H9 (cell line): ENCODE results near the gene TRMT2A. TPM values are rescaled to one million over a fixed set of nuclear protein-coding genes. Genes with fewer than 3 reads are reported as not detected.

Experiments used
- DNase-seq: peaks from one replicate; pipeline ENCODE4 v3.0.0-alpha.2; 2017
- H2AFZ ChIP-seq: one replicate; pipeline ENCODE4 v1.6.1; 2013; ENCODE audit warnings: mild to moderate bottlenecking, low read length, control low read depth, moderate library complexity
- H2AK5ac ChIP-seq: 2 replicates; pipeline ENCODE4 v1.6.1; 2013; ENCODE audit warnings: low read length, control low read depth, mixed read lengths; ENCODE audit not compliant: insufficient read length
- H2BK120ac ChIP-seq: one replicate; pipeline ENCODE4 v1.6.1; 2013; ENCODE audit warnings: low read depth, mild to moderate bottlenecking, low read length, control low read depth, inconsistent platforms; ENCODE audit not compliant: poor library complexity, severe bottlenecking
- H2BK12ac ChIP-seq: 2 replicates; pipeline ENCODE4 v1.6.1; 2013; ENCODE audit warnings: low read length, control low read depth, mixed read lengths, low read depth; ENCODE audit not compliant: insufficient read length
- H2BK15ac ChIP-seq: 2 replicates; pipeline ENCODE4 v1.6.1; 2013; ENCODE audit warnings: low read depth, low read length, control low read depth
- H2BK20ac ChIP-seq: one replicate; pipeline ENCODE4 v1.6.1; 2013; ENCODE audit warnings: low read depth, mild to moderate bottlenecking, low read length, control low read depth, inconsistent platforms; ENCODE audit not compliant: poor library complexity, severe bottlenecking
- H2BK5ac ChIP-seq: 2 replicates; pipeline ENCODE4 v1.6.1; 2013; ENCODE audit warnings: low read length, control low read depth, mixed read lengths; ENCODE audit not compliant: insufficient read length
- H3K14ac ChIP-seq: 2 replicates; pipeline ENCODE4 v1.6.1; 2013; ENCODE audit warnings: low read length, control low read depth; ENCODE audit not compliant: insufficient read depth
- H3K18ac ChIP-seq: 2 replicates; pipeline ENCODE4 v1.6.1; 2013; ENCODE audit warnings: low read depth, mild to moderate bottlenecking, mixed read lengths, low read length, control low read depth; ENCODE audit not compliant: insufficient read length
- H3K23ac ChIP-seq: 2 replicates; pipeline ENCODE4 v1.6.1; 2013; ENCODE audit warnings: low read length, control low read depth, mixed read lengths, low read depth; ENCODE audit not compliant: insufficient read length
- H3K23me2 ChIP-seq: 2 replicates; pipeline ENCODE4 v1.6.1; 2013; ENCODE audit warnings: low read depth, mild to moderate bottlenecking, mixed read lengths, low read length, control low read depth; ENCODE audit not compliant: insufficient read length, poor library complexity, severe bottlenecking
- H3K27ac ChIP-seq: 2 replicates; pipeline ENCODE4 v1.5.1; 2013; ENCODE audit warnings: low read length, control low read depth, mixed read lengths, low read depth; ENCODE audit not compliant: insufficient read length
- H3K27me3 ChIP-seq: 2 replicates; pipeline ENCODE4 v1.6.1; 2013; ENCODE audit warnings: low read length, control low read depth, inconsistent platforms; ENCODE audit not compliant: insufficient read depth
- H3K4ac ChIP-seq: 2 replicates; pipeline ENCODE4 v1.6.1; 2013; ENCODE audit warnings: low read depth, mild to moderate bottlenecking, control low read depth, inconsistent platforms, low read length, moderate library complexity
- H3K4me1 ChIP-seq: 2 replicates; pipeline ENCODE4 v1.6.1; 2013; ENCODE audit warnings: low read length, control low read depth, inconsistent platforms; ENCODE audit not compliant: insufficient read depth
- H3K4me2 ChIP-seq: 2 replicates; pipeline ENCODE4 v1.6.1; 2013; ENCODE audit warnings: low read length, control low read depth, mixed read lengths; ENCODE audit not compliant: insufficient read length, insufficient read depth
- H3K56ac ChIP-seq: 2 replicates; pipeline ENCODE4 v1.6.1; 2013; ENCODE audit warnings: low read depth, mild to moderate bottlenecking, mixed read lengths, low read length, control low read depth; ENCODE audit not compliant: insufficient read length
- H3K79me1 ChIP-seq: 2 replicates; pipeline ENCODE4 v1.6.1; 2013; ENCODE audit warnings: low read depth, mild to moderate bottlenecking, moderate library complexity, low read length, control low read depth, inconsistent platforms; ENCODE audit not compliant: insufficient read depth, poor library complexity, severe bottlenecking
- H3K79me2 ChIP-seq: 2 replicates; pipeline ENCODE4 v1.6.1; 2013; ENCODE audit warnings: low read length, control low read depth, inconsistent platforms; ENCODE audit not compliant: insufficient read depth
- H3K9ac ChIP-seq: 2 replicates; pipeline ENCODE4 v1.6.1; 2013; ENCODE audit warnings: low read length, control low read depth, mixed read lengths; ENCODE audit not compliant: insufficient read length; ENCODE audit errors: extremely low read depth
- H3K9me3 ChIP-seq: one replicate; pipeline ENCODE4 v1.6.1; 2013; ENCODE audit warnings: low read depth, low read length, inconsistent platforms; ENCODE audit not compliant: control insufficient read depth
- H3T11ph ChIP-seq: one replicate; pipeline ENCODE4 v1.6.1; 2013; ENCODE audit warnings: mild to moderate bottlenecking, low read length, control low read depth, inconsistent platforms
- H4K20me1 ChIP-seq: one replicate; pipeline ENCODE4 v1.6.1; 2013; ENCODE audit not compliant: control insufficient read depth, insufficient read length, insufficient read depth
- H4K5ac ChIP-seq: 2 replicates; pipeline ENCODE4 v1.6.1; 2013; ENCODE audit warnings: low read depth, mild to moderate bottlenecking, mixed read lengths, low read length, control low read depth; ENCODE audit not compliant: insufficient read length
- H4K8ac ChIP-seq: replicated peaks from 2 replicates; pipeline ENCODE4 v1.6.1; 2013; ENCODE audit warnings: low read length, control low read depth, mixed read lengths, low read depth; ENCODE audit not compliant: insufficient read length
- H4K91ac ChIP-seq: 2 replicates; pipeline ENCODE4 v1.6.1; 2013; ENCODE audit warnings: low read depth, mild to moderate bottlenecking, moderate library complexity, mixed read lengths, low read length, control low read depth; ENCODE audit not compliant: insufficient read length
- H3K27ac Mint-ChIP-seq, 3 experiments: 2 replicates in 2 of 3; 3 replicates in 1 of 3; pipeline ENCODE4 v1.8.0; 2020 to 2021; ENCODE audit warnings: mixed read lengths in 3 of 3, mild to moderate bottlenecking in 1 of 3, moderate library complexity in 1 of 3
- H3K27me3 Mint-ChIP-seq: 2 replicates; pipeline ENCODE4 v1.8.0; 2021; ENCODE audit warnings: low read depth, mild to moderate bottlenecking, moderate library complexity, mixed read lengths
- H3K36me3 Mint-ChIP-seq, 3 experiments: 2 replicates in 2 of 3; 3 replicates in 1 of 3; pipeline ENCODE4 v1.8.0; 2020 to 2021; ENCODE audit warnings: low read depth in 3 of 3, mixed read lengths in 3 of 3; ENCODE audit not compliant: insufficient read depth in 1 of 3
- H3K4me1 Mint-ChIP-seq, 2 experiments: 2 replicates each; pipeline ENCODE4 v1.8.0; 2020; ENCODE audit warnings: mixed read lengths in 2 of 2
- H3K4me3 Mint-ChIP-seq, 2 experiments: 2 replicates in 1 of 2; 3 replicates in 1 of 2; pipeline ENCODE4 v1.8.0; 2020 to 2021; ENCODE audit warnings: mild to moderate bottlenecking in 2 of 2, mixed read lengths in 2 of 2, moderate library complexity in 1 of 2
- H3K9me3 Mint-ChIP-seq, 2 experiments: 2 replicates in 1 of 2; 3 replicates in 1 of 2; pipeline ENCODE4 v1.8.0; 2020; ENCODE audit warnings: mild to moderate bottlenecking in 2 of 2, mixed read lengths in 2 of 2, moderate library complexity in 1 of 2
- CTCF ChIP-seq: fragments of 200-600 bp; sonication (generic); conservative IDR thresholded peaks from 3 replicates; pipeline ENCODE4 v1.8.0; 2021; ENCODE audit warnings: antibody characterized with exemption, mild to moderate bottlenecking
- WGBS: extraction: QIAGEN DNeasy Blood & Tissue Kit; methylation state at CpG from one replicate; pipeline ENCODE4 v1.1.7; 2013; ENCODE audit warnings: missing lambda C conversion rate, low lambda C conversion rate, mixed read lengths; ENCODE audit not compliant: insufficient read length; ENCODE audit errors: extremely low coverage; 5-methylcytosine and 5-hydroxymethylcytosine counted together
- total RNA-seq: library from RNA; stranded (reverse); gene quantifications from 2 replicates; pipeline ENCODE4 v1.2.1, GENCODE V29; 2021

TRMT2A gene
- total RNA-seq, 1 experiment from 2014 or later: 58.2 TPM

GRCh38 chr22:20062766-20063083 lies 54.3 kb downstream of the TRMT2A start:
- no peak overlapping the region for H3K27ac ChIP-seq
- peaks cover 0 to 3% (median 2%) of the 10 kb centered on the region in 3 experiments; a peak in 2 of 7 replicates for H3K36me3 Mint-ChIP-seq
- H3K4me3 Mint-ChIP-seq: peak overlapping the region in 1 of 2 experiments; percentile 38; a peak in 1 of 5 replicates

More at GRCh38 chr22:20062766-20063083, 54.3 kb downstream of the TRMT2A start:
- Histone ChIP-seq H4K8ac (no peak overlapping the region), H2AFZ (no peak overlapping the region), H3K14ac (no peak overlapping the region), H3K27me3 (no peaks in the 10 kb centered on the region), H2BK12ac (no peak overlapping the region), H3K79me1 (no peaks in the 10 kb centered on the region), H3K79me2 (no peaks in the 10 kb centered on the region), H3K23me2 (no peaks in the 10 kb centered on the region), H3K9ac (no peak overlapping the region), H3T11ph (no peak overlapping the region), H3K9me3 (no peaks in the 10 kb centered on the region), H2BK15ac (no peak overlapping the region), H3K4me1 (no peaks in the 10 kb centered on the region), H2BK20ac (no peak overlapping the region), H3K56ac (no peak overlapping the region), H3K4ac (no peak overlapping the region), H3K23ac (no peak overlapping the region), H4K5ac (no peak overlapping the region), H4K91ac (no peak overlapping the region), H3K4me2 (no peak overlapping the region), H3K18ac (no peak overlapping the region), H2AK5ac (no peak overlapping the region), H2BK120ac (no peak overlapping the region), H2BK5ac (no peak overlapping the region), H4K20me1 (no peaks in the 10 kb centered on the region)
- H3K9me3 Mint-ChIP-seq: no peaks in the 10 kb centered on the region
- TF ChIP-seq CTCF: no peak
- no peak for DNase-seq
- H3K4me1 Mint-ChIP-seq: no peaks in the 10 kb centered on the region
- no CpG with 5 or more reads among the region's 11 CpGs for WGBS
- H3K27ac Mint-ChIP-seq: peak overlapping the region in 2 of 3 experiments; percentile 24 to 34; a peak in 1 of 7 replicates
- H3K27me3 Mint-ChIP-seq: peaks cover 3% of the 10 kb centered on the region
